ENCODE results near the gene LCLAT1.

DNA sequence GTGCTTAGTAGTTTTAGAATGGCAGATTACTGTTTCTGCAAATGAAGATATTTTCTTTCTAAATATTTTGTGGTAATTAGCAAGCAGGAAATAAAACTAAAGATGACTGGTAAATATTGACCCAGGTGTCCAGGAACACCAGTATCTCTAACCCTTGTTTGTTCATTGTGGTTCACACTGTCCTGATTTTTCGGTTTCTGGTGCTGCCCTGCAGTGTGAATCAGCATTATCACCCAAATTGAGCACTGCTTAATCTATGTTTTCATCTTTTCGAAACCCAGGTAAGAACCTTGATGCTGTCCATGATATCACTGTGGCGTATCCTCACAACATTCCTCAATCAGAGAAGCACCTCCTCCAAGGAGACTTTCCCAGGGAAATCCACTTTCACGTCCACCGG lies 192.8 kb downstream of the LCLAT1 start:
- TF ChIP-seq POLR2A (IDR thresholded peaks at IDR 0.05; ENCODE audit: low read depth, low read length) (no peak), POLR2AphosphoS5 (IDR thresholded peaks at IDR 0.05; ENCODE audit: low read depth, low read length) (no peak)

All from GM12892 (cell line).